Kidney tubule cell (primary cell): Measurements from ENCODE around the gene ADD3.

Experiments used
- DNase-seq: peaks from one replicate; pipeline ENCODE4 v3.0.0-alpha.2; 2018; ENCODE audit warnings: low spot score

Gene ADD3

DNA sequence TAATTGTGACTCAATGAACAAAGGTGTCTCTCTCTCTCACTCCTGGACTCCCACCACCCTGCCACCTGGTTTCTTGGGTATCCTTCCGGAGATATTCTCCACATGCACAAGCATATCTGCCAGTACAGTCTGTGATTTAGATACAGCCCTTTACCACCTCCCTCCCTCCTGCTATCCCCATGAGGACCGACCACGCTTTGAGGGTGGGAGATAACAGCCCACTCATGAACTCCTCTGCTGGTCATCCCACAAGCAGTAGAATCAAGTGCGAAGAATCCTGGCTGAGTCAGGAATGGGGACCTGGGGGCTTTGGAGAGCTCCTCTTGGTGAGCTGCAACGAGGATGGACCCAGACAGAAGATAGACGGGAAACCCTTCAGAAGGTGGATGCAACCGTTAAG is 171.4 kb downstream of the ADD3 start:
- no peak for DNase-seq

DNA sequence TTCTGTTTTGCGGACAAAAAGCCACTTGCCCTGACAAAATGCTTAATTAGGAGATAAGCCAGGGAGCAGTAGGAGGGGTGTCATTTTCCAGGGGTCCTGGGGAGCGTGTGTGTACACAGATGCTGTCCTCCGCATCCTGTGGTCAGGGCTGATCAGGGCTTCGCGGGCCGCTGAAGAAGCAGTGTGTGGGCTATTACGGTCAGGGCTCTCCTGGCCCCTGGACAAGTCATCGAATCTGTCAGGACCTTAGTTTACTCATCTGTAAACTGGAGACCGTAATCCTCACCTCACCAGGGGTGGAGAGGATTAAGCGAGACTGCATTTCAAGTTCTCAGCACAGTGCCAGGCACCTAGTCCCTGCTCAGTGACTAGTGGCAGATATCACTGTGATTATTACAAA is 173.7 kb downstream of the ADD3 start:
- no peak for DNase-seq

DNA sequence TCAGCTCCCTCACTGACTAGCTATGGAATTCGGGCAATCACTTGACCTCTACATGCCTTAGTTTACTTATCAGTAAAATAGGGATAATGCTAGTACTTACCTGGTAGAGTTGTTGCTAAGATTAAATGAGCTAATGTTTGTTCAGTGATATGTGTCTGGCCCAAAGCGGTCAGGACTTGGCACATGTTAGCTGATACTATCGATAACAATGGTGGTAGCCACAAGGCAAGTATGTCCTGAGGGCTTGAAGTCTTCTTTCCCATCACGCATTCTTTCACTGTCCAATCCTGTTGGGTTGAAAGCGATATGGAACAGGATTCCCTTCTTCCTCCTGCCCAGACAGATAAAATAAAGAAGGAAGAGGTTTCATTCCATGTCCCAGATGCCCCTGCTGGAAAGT is 174.1 kb downstream of the ADD3 start:
- DNase-seq: no peak

DNA sequence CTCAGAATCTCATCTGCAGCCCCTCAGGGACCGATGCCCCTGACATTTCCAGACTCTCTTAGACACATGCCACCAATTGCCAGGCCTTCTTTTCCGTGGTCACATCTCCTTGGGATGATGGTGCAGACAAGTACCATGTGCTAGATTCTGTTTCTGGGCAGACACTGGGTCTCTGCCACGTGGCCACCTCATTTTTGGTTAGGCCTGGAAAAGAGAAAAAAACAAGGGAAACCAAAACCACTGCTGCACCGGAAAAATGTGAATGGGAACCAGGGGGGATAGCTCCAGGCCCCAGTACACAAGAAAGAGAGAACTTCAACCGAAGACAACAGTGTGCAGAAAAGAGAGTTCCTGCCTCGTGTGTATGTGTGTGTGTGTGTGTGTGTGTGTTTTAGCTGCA is 176.6 kb downstream of the ADD3 start:
- no peak for DNase-seq
